NCI-H510A (cell line): ENCODE measurements around the gene ETV1.
"Not testable (repeated sequence)": the region's sequence is repeated elsewhere in the genome, so short reads cannot be mapped to it uniquely, and the experiment has no call there.

Source experiments
- DNase-seq: peaks from one replicate; lab custom pipeline; 2025; lab: John Stamatoyannopoulos, UW

ETV1 gene

DNA sequence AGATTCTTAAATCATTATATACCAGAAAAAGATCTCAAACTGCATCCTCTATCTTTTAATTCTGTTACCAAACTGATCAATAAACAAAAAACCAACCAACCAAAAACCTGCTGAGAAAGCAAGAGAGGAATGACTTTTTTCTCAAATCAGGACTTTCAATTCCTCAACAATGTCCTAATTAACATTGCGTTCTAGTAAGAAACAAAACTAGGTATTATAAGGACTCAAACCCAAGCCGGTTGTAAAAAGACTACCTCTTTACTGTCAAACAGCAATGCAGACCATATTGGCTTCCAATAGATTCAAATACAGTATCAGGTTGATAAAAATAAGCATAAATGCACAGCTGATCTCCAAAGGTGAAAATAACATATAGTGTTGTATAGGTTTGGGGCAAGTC, 57.3 kb downstream of the ETV1 start:
- DNase-seq: no peak

DNA sequence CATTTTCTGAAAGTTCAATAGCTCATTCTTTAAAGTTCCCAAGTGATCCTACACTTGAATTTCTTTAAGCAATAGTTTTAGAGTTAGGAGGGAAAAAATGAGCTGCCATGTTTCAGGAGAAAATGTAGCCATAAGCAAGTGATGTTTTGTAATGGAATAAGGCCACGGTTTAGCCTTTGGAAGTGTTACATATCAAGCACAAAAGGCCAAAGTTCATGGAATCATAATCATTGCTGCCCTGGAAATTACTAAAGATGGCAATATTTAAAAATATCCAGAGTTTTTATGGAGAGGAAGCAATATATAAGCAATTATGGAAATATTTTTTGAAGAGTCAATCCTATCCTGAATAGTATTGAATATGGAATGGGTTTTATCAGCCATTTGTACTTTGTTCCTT, 68.4 kb downstream of the ETV1 start:
- DNase-seq: no peak

DNA sequence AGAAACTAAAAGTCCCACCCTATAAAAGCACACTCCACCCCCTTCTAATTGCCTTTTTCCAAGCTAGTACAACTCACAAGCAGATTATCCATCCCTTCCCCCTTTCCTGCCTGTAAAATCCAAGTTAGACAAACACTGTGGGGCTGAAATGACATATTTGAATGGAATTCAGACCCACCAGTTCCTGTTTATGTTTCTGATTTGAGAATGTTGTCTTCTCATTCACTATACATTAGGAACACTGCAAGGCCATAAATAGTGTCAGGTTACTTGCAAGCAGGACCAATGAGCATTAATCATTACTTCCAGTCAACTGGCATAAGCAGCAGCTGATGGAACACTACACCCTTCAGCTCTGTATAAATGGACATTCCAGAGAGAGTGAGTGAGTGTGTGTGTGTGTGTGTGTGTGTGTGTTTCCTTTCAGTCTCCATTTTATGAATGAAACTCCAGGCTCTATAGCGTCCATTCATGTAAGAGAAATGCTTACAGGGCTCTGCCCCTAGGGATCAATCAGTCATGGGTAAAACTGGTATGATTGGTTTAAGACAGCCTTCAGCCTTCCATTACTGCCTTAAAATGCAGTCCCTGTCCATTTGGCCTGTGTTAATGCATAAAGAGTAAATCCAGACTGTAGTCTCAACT, 69.3 kb downstream of the ETV1 start:
- peak; percentile 88 for DNase-seq

DNA sequence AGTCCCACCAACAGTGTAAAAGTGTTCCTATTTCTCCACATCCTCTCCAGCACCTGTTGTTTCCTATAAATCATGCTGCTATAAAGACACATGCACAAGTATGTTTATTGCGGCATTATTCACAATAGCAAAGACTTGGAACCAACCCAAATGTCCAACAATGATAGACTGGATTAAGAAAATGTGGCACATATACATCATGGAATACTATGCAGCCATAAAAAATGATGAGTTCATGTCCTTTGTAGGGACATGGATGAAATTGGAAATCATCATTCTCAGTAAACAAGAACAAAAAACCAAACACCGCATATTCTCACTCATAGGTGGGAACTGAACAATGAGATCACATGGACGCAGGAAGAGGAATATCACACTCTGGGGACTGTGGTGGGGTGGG, 71.1 kb downstream of the ETV1 start:
- DNase-seq: not testable (repeated sequence)

DNA sequence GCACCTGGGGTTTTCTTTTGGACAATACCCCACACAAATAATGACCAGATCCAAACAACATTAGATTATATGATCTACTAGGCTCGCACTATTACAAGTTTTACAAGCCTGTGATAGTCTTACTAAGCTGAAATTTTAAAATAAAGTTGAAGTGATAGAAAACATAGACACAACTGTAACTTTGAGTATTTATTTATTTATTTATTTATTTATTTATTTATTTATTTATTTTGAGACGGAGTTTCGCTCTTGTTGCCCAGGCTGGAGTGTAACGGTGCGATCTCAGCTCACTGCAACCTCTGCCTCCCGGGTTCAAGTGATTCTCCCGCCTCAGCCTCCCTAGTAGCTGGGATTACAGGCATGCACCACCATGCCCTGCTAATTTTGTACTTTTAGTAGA, 72.4 kb downstream of the ETV1 start:
- DNase-seq: not testable (repeated sequence)

DNA sequence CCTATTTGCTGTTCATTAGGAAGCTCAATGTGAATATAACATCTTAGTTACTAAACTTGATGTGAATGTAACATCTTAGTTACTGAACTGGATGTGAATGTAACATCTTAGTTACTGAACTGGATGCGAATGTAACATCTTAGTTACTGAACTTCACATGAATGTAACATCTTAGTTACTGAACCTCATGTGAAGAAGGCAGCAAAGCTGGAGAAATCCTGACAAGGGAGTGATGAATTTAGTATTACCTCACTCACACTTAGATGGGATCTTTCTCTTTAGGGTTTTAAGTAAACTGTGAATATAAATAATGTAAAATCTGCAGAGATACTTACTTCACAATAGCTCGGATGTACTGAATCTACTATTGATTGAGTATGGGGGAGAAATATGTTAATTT, 73.6 kb downstream of the ETV1 start:
- DNase-seq: no peak

DNA sequence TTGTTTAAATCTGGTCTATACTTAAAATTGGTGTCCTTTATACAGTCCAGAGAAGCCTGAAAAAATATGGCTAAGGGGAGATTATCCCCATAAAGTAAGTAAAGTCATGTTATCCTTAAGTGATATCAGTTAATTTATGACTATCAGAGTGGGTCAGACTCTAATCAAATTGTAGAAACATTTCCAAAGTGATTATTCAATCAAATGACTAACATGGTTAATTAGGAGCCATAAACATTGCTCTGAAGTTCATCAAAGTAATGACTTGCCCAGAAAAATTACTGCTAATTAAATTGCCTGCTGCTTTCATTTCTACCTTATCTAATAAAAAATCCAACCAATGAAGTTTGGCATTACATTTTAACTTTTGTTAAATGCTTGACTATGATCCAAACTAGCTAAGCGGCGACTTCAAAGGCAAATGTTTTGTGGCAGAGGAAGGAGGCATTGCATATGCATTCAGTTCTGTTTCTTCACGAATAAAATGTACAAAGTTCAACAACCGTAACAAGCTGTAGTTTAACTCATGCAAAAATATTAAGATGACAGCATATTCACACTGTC, 76.7 kb downstream of the ETV1 start:
- DNase-seq: no peak

DNA sequence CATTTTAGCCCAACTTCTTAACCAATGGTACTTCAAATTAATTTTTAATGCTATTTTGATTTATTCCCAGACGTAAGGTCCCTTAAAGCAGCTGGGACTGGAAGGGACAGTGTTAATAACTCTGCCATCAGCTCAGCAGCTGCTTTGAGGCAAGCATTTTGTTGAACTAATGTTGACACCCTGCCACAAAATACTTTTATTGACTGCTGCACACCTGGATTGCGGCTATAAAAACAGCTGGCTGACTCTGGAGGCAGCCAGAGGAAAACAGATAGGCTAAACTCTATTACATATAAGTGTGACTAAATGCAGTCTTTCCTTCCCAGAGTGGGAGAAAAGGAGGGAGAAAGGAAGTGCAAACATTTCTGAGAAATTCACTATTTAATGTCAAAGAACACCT, 77.6 kb downstream of the ETV1 start:
- no peak for DNase-seq

DNA sequence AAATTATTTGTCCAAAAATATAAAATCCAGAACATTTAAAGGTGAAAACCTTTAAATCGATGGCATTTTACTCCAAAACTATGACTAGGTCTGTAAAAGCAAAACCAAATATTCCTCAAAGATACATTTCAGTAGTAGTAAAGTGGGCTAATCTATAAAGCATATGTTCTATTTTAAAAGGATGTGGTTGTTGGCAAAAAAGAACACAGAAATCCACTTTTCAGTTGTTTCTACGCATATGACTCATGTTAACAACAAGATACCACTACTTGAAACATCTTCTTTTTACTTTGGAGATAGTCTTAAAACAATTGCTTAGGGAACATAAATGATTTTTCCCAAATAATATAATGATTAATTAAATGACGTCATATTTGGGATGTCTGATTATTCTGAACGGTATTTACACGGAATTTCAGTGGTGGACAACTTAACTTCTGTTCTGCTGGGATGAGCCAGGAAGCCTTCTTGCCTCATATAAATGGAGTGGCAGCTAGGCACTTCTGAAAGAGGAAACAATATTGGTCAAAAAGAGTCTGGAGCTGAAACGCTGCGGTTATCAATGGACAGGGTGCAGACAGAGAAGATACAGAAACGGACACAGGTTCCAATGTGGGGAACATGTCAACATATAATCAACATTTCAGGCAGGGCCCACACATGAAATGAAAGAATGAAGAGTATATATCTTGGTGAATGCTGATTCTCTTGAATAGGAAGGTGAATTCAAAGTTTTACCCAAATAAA, 78.5 kb downstream of the ETV1 start:
- DNase-seq: no peak

DNA sequence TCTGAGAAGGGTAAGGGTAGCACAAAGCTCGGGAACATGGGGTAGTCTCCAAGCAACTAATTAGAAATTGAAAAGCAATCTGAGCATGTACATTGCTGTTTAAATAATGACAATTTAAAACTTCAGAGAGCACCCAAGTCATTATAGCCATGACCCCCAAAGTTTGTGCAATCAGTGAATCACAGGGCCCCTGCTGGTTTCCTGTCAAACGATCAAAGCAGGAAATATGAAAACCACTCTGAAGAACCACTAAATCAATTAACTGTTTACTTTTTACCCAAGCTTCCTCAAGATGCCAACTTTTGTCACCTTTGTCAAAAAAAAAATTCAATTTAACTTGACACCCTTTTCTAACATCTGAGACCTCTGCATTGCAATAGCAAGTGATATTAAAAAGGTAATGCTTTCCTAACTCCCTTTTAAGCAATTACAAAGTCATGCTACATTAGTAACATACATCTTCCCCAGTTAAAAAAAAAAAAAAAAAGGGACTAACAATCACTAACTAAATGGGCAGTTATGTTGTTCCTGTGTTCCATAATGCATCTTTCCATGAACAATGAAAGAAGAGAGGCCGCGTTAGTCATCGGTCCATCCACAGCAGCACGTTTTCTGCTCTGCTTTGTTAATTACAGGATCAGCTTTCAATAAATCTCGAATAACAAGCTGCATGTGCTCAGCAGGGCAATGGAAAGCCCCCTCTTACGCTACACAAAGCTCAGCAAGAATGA, 80.6 kb downstream of the ETV1 start:
- DNase-seq: no peak

DNA sequence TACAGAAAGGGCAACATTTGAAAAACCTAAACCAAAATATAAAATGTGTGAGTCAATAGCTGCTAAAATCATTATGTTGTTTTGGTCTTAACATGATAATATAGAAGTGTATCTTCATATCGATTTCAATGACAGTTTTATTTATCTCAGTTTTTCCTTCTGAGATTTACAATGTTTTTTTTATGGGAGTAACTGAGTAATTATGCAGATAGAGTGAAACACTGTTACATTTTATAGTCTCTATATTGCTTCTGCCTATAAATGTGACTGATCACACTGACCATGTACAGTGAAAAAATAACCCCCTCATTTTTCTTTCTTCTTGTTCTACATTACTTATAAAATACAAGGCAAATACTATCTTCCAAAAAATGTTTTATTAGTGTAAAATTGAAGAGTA, 81.6 kb downstream of the ETV1 start:
- no peak for DNase-seq

DNA sequence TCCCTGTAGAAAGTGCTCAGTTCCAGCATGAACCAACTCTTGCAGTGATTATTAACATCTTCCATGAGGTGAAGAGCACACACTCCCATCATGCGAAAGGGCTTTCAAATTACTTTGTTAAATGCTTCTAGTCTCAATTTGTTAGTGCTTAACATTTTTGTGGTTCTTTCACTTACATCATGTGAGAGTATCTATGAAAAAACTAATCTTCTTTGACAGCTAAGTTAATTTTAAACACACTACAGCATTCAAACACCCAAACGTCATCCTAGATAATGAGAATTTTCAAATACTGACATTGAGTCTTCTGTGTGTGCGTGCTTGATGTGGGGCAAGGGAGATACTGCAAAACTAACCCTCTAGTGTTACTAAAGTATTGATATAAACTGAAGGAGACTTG, 84.8 kb downstream of the ETV1 start:
- no peak for DNase-seq

DNA sequence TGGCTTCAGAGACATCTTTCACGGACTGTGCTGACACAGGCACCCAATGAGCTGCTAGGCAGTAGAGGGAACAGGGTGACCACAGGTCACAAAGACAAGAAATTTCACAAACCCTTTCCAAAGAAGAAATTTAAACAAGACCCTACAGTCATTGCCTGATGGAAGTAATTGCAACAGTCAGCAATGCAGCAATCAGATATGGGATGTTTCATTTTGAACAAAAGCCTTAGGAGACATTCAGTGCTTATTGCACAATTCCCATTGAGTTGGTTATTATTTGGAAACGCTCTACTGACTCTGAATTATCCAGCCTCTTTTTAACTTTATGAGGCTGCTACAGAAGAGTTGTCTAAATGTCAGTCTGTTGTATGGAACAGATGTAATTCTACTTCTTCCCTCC, 85.5 kb downstream of the ETV1 start:
- DNase-seq: no peak

DNA sequence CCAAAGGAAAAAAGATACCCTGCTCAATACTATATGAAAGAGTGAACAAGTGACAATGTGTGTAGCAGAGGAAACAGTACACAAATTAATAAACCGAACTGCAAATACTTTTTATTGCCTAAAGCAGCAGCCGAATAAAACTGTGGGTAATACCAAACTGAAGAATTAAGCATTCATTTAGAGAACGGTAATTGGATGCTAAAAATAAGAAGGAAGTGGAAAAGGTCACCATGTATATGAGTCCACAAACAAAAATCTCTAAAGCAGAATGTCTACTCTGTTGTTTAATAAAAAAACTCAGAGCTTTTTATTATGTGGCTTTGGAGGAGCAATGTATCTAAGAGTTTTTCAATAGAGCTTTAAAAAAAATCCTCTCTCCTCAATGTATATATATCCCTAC, 87.9 kb downstream of the ETV1 start:
- no peak for DNase-seq

DNA sequence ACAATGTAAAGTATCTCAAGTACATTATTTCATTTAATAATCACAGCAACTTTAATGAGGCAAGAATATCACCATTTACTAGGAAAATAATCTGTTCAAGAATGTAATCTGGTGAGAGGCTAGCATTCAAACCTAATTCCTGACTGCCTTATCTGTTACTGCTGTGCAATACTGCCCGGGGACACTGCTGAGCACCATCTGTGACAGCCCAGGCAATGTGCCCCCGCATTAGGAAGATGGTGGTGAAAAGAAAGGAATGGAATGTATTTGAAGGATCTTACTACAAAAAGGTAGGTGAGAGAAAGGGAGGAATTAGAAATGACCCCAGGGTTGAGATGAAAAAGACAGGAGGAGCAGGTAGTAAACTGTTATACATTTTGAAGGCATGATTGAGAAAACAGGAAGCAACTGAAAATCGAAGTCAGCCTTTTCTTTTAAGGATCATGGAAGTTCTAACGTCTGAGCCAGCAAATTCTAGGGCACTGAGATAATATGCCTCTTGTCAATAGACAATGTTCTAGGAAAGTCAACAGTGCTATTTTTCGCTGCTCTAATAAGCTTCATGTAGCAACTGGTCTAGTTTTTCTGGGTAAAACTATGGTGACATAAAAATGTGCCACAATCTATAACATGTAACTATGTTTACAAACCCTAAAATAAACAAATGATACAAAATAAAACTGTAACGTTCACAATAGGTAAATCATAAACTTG, 90.4 kb downstream of the ETV1 start:
- no peak for DNase-seq

DNA sequence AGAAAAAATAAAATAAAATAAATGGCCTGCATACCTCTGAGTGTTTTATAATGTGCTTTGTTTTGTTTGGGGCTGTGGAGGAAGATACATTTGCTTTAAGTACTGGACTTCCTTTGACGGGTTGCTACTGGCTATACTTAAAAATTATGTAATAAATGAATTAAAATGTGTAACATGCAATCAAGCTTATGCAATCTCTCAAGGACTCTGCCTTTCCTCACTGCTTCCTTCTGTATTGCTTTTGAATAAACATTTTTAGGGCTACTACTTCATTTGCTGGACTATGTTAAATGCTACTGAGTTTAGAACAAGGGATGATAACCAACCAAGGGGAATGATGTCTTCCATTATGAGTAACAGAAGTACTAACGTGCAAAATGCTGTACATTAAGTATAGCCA, 91.6 kb downstream of the ETV1 start:
- DNase-seq: no peak

DNA sequence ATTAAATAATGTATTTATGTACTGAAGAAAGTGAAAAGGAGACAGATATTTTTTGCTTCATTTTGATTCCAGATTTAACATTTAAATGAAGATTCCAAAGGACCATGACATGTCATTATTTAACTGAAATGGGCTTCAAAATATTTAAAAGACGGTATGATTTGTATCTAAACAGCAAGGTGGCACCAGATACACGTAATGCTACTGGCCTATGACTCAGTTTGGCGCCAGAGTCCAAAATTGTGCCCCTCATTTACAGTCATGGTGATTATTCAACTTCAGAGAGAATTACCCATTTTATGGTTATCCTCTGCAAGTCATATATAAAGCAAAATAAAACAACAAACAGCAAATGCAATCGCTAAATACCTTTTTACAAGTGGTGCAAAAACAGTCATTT, 94.5 kb downstream of the ETV1 start:
- DNase-seq: no peak

DNA sequence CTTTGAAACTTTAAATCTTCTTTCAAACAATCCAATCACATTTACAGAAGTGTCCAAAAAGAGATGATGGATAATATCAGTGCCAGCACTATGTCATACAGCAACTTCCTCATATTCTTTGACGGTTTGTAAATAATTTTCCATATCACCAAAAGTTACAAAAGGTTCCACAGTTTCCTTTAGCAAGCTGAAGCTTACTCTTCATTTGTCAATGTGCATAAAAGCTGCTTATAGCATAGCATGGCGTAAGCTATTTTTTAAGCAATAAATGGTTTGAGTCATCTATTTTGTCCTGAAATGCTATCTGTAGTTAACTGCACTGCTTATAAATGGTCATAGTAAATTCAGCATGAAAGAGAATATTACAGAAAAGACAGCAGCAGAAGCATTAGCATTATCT, 95.1 kb downstream of the ETV1 start:
- no peak for DNase-seq

DNA sequence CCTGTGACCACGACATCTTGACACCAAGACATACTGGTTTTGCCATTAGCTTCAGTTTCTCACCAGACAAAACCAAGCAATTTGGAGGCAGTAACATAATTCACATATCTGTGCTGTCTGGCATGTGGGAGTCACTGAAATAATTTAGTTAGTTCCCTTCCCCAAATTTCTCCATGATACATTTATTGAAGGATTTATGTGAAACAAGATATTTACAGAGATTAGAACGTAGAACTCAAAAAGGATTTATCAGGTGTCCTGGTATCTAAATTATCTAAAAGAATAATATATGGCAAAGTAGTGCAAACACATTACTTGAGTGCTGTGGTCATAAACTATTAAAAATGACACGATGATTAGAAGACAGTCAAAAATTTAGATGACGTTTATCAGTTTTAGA, 98.7 kb downstream of the ETV1 start:
- no peak for DNase-seq

DNA sequence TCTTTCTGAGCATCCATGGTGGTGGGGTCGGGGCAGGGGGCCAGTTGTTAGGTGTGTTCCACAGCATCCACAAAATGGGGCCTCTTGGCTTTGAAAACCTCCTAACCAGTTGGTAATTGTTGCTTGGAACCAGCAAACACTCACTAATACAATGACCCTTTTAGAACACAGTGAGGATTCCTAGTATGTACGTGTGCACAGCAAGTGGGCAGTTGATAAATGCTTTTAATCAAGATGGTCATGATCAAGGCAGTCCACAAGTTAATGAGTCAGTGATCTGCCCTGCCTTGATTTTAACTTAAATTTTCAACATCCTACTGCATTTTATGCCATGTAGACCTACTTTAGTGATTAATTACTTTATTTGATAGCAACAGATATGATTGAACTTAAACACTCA, 103.1 kb downstream of the ETV1 start:
- DNase-seq: no peak

DNA sequence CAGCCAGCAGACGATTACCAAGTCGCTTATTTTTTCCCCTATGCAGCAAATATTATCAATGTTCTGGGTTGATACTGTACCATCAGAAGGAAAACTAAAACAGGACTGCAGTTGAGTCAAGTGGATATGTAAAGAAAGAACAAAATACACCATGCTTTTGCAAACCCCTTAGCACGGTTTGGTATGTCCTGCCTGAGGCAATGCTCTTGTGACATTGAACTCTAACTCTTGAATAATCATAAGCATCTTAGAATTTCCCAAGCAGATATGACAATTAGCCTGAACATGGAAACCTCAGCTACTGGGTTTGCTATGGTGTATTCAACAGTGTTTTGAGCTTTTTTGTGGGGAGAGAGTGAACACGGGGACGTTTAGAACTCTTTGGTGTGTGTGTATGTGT, 107.4 kb downstream of the ETV1 start:
- DNase-seq: no peak

DNA sequence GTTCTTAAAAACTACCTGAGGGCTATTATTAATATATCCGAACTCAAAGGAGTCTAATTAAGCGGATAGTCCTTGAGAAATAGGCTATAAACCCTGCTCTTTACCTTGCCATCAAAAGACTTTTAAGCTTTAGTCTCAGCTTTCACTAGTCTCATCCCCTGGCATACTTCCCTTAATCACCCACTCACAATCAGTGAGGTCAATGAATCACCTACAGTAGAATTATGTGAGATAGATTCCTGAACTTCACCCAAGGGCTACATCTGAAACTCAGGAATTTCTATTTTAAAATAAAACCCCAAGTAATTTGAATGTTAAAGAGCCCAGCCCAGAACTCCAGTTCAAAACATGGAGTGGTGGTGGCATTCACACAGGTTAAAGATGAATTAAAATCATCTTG, 108.7 kb downstream of the ETV1 start:
- no peak for DNase-seq
